ENCODE results near the gene CYTH4. TPM values are rescaled to one million over a fixed set of nuclear protein-coding genes. Genes with fewer than 3 reads are reported as not detected.

CYTH4 gene
- polyA plus RNA-seq, 12 donors = 3.9 to 13.7 (median 5.1) TPM; not detected in 1

GRCh38 chr22:37344735-37345449, 62.6 kb downstream of the CYTH4 start:
- no peak for DNase-seq

GRCh38 chr22:37345863-37346504, 63.7 kb downstream of the CYTH4 start:
- DNase-seq = peak; percentile 45

GRCh38 chr22:37346505-37346895, 64.2 kb downstream of the CYTH4 start:
- DNase-seq = no peak

DNA sequence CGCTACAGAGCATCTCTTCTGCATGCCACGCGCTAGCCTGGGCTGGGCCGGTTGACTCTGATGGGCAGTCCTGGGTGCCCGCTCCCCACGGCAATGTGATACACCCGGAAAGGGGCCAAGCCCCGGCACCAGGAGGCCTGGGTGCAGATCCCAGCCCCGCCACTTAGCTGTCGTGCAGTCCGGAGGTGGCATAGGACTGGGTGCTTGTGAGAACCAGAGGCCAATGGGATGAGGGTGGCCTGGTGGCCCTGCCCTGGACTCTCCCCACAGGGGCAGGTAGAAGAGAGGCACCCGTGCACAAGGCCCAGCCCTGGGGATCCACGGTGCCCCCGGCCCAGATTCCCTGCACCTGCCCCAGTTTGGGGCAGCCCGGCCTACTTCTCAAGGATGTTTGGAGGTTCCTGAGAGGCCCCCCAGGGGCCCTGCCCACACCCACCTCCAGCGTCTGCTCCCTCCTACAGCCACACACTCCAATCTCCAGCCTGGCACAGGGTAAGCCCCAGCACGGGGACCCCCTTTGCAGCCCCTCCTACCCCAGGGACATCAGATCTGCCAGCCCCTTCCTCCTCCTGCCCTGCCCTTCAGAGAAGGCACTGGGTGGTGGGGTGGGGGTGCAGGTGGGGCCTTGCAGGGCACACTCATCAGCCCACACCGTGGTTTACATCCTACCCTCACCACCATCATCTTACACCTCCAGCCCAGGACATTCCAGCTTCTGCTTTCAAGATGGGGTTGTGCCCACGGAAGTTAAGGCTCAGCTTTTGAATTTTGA, 66.9 kb downstream of the CYTH4 start:
- no peak for DNase-seq

DNA sequence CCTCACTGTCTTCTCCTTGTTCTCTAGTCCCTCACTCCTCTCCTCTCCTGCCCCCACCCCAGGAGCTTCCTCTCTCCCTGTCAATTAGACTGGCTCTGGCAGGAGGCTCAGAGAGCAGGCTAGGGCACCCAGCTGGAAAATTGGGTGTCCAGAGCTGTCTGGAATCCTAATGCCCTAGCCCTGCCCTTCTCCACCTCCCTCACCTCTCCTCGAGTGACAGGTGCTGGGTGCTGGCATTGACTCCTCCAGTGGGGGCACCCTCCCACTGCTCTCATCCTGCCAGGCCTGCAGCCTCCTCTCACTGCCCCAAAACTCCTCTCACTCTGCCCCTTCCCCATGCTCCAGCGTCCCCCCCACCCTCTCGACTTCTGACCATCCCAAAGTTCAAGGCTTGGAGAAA, 68.9 kb downstream of the CYTH4 start:
- no peak for DNase-seq

GRCh38 chr22:37352481-37352880, 70.2 kb downstream of the CYTH4 start:
- DNase-seq = no peak

DNA sequence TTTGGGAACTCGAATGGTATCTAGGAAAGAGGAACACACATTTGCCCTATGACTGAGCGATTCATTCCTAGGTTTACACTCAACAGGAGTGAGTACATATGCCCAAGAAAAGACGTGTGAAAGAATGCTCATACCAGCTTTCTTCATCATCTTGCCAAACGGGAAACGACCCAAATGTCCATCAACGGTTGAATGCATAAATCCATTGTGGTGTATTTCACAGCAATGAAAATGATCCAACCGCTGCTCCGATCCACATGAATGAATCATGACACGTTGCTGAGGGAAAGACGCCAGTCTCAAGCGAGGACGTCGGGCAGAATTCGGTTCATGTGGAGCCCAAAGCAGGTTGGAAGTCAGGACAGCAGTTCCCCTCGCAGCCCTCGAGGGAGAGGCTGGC, 71.5 kb downstream of the CYTH4 start:
- no peak for DNase-seq

DNA sequence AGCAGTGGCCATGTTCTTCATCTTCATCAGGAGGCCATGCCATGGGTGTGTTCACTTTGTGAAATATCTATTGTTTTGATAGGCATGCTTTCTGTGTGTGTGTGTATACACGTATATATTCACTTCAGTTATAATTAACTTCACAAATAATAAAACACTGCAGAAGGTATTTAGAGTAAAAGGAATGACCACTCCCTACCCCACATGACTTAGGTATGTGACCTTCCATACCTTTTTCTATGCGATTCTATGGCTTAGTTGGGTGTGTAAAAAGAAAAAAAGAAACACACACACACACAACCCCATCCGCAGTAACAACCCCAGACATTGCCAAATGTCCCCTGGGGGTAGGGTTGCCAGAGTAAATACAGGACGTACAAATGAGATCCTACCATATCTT, 72.0 kb downstream of the CYTH4 start:
- DNase-seq = no peak

- no peak for DNase-seq
Measured at GRCh38 chr22:37354670-37355069, 72.4 kb downstream of the CYTH4 start.

- DNase-seq = no peak
Measured at GRCh38 chr22:37355174-37355573, 72.9 kb downstream of the CYTH4 start.

DNA sequence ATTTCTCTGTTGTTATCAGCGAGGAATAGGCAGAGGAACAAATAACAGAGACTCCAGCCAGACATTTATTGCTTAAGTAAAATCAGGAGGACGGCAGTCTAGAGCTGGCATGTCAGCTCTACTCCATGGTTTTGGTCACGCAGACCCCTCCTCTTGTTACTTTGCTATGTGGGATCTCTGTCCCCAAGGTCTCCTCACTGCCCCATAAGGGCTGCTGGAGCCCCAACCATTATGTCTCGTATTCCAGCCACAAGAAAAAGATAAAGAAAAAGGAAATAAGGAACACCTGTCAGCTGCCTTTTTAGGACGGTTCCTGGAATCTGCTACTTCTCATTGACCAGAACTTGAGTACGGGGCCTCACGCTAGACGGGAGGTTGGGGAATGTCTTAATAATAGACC, 74.6 kb downstream of the CYTH4 start:
- no peak for DNase-seq

GRCh38 chr22:37357446-37358075, 75.3 kb downstream of the CYTH4 start:
- DNase-seq = no peak

- no peak for DNase-seq
Measured at GRCh38 chr22:37358386-37358785, 76.1 kb downstream of the CYTH4 start.

- DNase-seq = no peak
Measured at GRCh38 chr22:37358917-37359316, 76.6 kb downstream of the CYTH4 start.

DNA sequence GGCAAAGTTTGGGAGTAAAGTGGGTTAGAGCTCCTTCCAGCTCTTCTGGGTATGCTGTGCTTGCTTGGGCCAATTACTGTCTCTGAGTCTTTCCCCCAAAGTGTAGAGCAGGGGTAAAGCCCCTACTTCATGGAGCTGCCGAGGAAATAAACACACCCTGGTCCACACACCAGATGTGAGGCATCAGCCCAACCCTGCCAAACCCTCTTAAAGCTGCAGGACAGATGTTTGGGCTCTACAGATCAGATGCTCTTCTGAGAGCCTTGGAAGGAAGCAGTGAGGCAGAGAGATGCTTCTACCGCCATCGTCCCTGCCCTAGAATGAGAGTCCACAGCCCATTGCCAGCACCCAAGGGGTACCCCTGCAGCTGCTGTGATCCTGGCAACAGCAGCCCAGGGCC, 80.3 kb downstream of the CYTH4 start:
- DNase-seq = peak; percentile 26

DNA sequence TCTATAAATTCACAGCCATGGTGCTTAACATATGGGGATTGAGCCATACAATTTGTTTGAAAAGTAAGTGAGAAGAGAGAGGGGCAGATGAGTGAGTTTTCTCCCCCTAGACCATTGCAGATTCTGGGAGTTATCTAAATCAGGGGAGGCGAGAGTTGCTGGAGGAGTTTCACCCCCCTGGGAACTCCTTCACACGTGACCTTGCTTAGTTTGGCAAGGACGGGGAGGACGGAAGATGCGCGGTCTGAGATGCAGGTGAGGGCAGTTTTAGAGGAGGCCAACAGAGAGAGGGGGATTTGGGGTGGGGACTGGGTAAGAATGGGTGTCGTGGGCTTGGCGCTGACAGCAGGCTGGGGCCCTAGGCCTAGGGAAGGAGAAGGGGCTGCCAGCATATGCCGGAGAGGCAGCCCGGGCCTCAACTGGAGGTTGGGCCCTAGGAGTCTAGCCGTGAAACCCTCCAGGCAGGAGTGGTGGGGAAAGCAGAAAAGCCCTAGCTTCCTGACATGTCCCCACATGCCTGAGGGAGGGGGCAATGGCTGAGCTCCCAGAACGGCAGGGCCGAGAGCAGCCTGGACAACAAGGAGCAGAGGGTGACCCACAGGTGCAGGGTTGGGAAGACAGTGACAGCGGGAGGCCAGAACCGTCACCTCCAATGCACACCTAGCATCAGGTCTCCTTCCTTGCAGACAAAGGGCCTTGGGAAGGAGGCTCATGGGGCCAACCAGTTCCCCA, 81.1 kb downstream of the CYTH4 start:
- DNase-seq = no peak

Other genes with a start within 250 kb of the CYTH4 start
- 10 to 100 TPM in 11 of 12 donors, not detected in 1; 11.3 to 31.8 (median 15.1) TPM for gene KCTD17, start 230.8 kb upstream of the CYTH4 start, polyA plus RNA-seq (ENCODE audit: insufficient read length in 12 of 12)
- under 1 TPM in 9 of 12 donors, not detected in 3; 0.05 to 0.91 (median 0.13) TPM for gene TMPRSS6, start 172.8 kb upstream of the CYTH4 start, polyA plus RNA-seq (ENCODE audit: insufficient read length in 12 of 12)
- gene IL2RB, start 132.6 kb upstream of the CYTH4 start, polyA plus RNA-seq (ENCODE audit: insufficient read length in 12 of 12) = 1 to 10 TPM in 6 of 12 donors, under 1 TPM in 4, not detected in 2; 0.63 to 4.6 (median 1.3) TPM
- gene C1QTNF6, start 94.3 kb upstream of the CYTH4 start, polyA plus RNA-seq (ENCODE audit: insufficient read length in 12 of 12) = 10 to 100 TPM in 10 of 12 donors, 1 to 10 TPM in 1, not detected in 1; 8.2 to 30.3 (median 17.5) TPM
- gene SSTR3, start 70.0 kb upstream of the CYTH4 start, polyA plus RNA-seq (ENCODE audit: insufficient read length in 12 of 12) = under 1 TPM in 1 of 12 donors, not detected in 11; 0.05 TPM
- 10 to 100 TPM in 2 of 12 donors, 1 to 10 TPM in 9, not detected in 1; 3.3 to 32.8 (median 5.5) TPM for gene RAC2, start 38.2 kb upstream of the CYTH4 start, polyA plus RNA-seq (ENCODE audit: insufficient read length in 12 of 12)
- 1 to 10 TPM in 5 of 12 donors, under 1 TPM in 6, not detected in 1; 0.74 to 2.5 (median 0.98) TPM for gene ELFN2, start 145.0 kb downstream of the CYTH4 start, polyA plus RNA-seq (ENCODE audit: insufficient read length in 12 of 12)
- 1 to 10 TPM in 10 of 12 donors, not detected in 2; 4.5 to 9.9 (median 5.7) TPM for gene MFNG, start 203.9 kb downstream of the CYTH4 start, polyA plus RNA-seq (ENCODE audit: insufficient read length in 12 of 12)
- 10 to 100 TPM in 9 of 12 donors, 1 to 10 TPM in 2, not detected in 1; 9.2 to 26.6 (median 11.4) TPM for gene CARD10, start 236.9 kb downstream of the CYTH4 start, polyA plus RNA-seq (ENCODE audit: insufficient read length in 12 of 12)

Data from muscle of arm (tissue), 12 donors.